Thymus (tissue), 11 donors: ENCODE results near the gene SH3TC1. TPM values are rescaled to one million over a fixed set of nuclear protein-coding genes. Genes with fewer than 3 reads are reported as not detected.

Source experiments
- DNase-seq, 9 donors: peaks; one replicate each; pipeline ENCODE4 v3.0.0-alpha.2; 2013; ENCODE audit warnings: low spot score in 9 of 9, low read depth in 6 of 9, missing footprints in 1 of 9
- H3K27ac ChIP-seq, 2 donors: one replicate each; pipeline ENCODE4 v1.5.1; 2013; ENCODE audit warnings: control low read depth in 1 of 2, low read depth in 1 of 2, low read length in 1 of 2, mild to moderate bottlenecking in 1 of 2, moderate library complexity in 1 of 2
- H3K27me3 ChIP-seq, 2 donors: one replicate each; pipeline ENCODE4 v1.5.1; 2013; ENCODE audit warnings: low read length in 1 of 2; ENCODE audit not compliant: control insufficient read depth in 2 of 2, insufficient read depth in 1 of 2
- H3K36me3 ChIP-seq, 2 donors: one replicate each; pipeline ENCODE4 v1.5.1; 2013; ENCODE audit warnings: low read length in 1 of 2, mild to moderate bottlenecking in 1 of 2, moderate library complexity in 1 of 2; ENCODE audit not compliant: control insufficient read depth in 2 of 2, insufficient read depth in 2 of 2
- H3K4me1 ChIP-seq, 2 donors: one replicate each; pipeline ENCODE4 v1.5.1; 2013; ENCODE audit warnings: low read length in 2 of 2; ENCODE audit not compliant: control insufficient read depth in 2 of 2, insufficient read depth in 2 of 2
- H3K4me3 ChIP-seq, 2 donors: one replicate each; pipeline ENCODE4 v1.5.1; 2013; ENCODE audit warnings: low read length in 2 of 2, control low read depth in 1 of 2, mild to moderate bottlenecking in 1 of 2
- H3K9me3 ChIP-seq, 2 donors: one replicate each; pipeline ENCODE4 v1.5.1; 2013; ENCODE audit warnings: low read length in 1 of 2, mild to moderate bottlenecking in 1 of 2; ENCODE audit not compliant: control insufficient read depth in 2 of 2, insufficient read depth in 1 of 2
- WGBS: extraction: QIAGEN DNeasy Blood & Tissue Kit; methylation state at CpG from one replicate; pipeline ENCODE4 v1.1.7; 2013; 5-methylcytosine and 5-hydroxymethylcytosine counted together
- polyA plus RNA-seq: library from polyadenylated mRNA; stranded (reverse); fragments of 200-250 nt; gene quantifications from one replicate; pipeline ENCODE4 v1.2.3, GENCODE V29; 2013
- total RNA-seq: library from RNA; stranded (reverse); fragments of 120-200 nt; gene quantifications from one replicate; pipeline ENCODE4 v1.2.4, GENCODE V29; 2013
- donor health status: healthy.

Gene SH3TC1
- total and polyA plus RNA-seq, 2 donors, result 114 to 146 TPM

- H3K4me1 ChIP-seq, result peaks cover under 1 to 11% of the 10 kb centered on the region in 2 donors
These were observed 75.9 kb downstream of the SH3TC1 start for GRCh38 chr4:8274765-8275547.

GRCh38 chr4:8275548-8275910 lies 76.4 kb downstream of the SH3TC1 start:
- no peak overlapping the region for H3K27ac ChIP-seq
- peaks cover 0 to 2% of the 10 kb centered on the region in 2 donors for H3K9me3 ChIP-seq
- H3K4me1 ChIP-seq, result peaks cover 0 to 11% of the 10 kb centered on the region in 2 donors
- peaks cover 19 to 30% of the 10 kb centered on the region in 2 donors for H3K27me3 ChIP-seq
- H3K36me3 ChIP-seq, result no peaks in the 10 kb centered on the region
- no peak for DNase-seq
- WGBS, result 80% methylated on average over 4 of the region's 4 CpGs
- H3K4me3 ChIP-seq, result no peak overlapping the region

More at GRCh38 chr4:8274765-8275547, 75.9 kb downstream of the SH3TC1 start:
- no peaks in the 10 kb centered on the region for H3K36me3 ChIP-seq
- 72% methylated on average over 19 of the region's 19 CpGs for WGBS
- peaks cover 0 to 2% of the 10 kb centered on the region in 2 donors for H3K9me3 ChIP-seq
- no peak overlapping the region for H3K4me3 ChIP-seq
- H3K27me3 ChIP-seq, result peaks cover 24 to 36% of the 10 kb centered on the region in 2 donors
- peak in 2 of 9 donors; percentile 26 to 42 for DNase-seq
- H3K27ac ChIP-seq, result no peak overlapping the region

- Histone ChIP-seq H3K4me1 (peaks cover 0 to 11% of the 10 kb centered on the region in 2 donors), H3K27me3 (peaks cover 8 to 20% of the 10 kb centered on the region in 2 donors), H3K4me3 (no peak overlapping the region), H3K36me3 (no peaks in the 10 kb centered on the region), H3K27ac (no peak overlapping the region), H3K9me3 (peaks cover 0 to under 1% of the 10 kb centered on the region in 2 donors)
- no peak for DNase-seq
- WGBS, result 78% methylated on average over 24 of the region's 24 CpGs
These were observed 77.5 kb downstream of the SH3TC1 start for GRCh38 chr4:8276358-8277240.

GRCh38 chr4:8277356-8278008 lies 78.4 kb downstream of the SH3TC1 start:
- WGBS, result 94% methylated on average over 11 of the region's 11 CpGs
- H3K36me3 ChIP-seq, result no peaks in the 10 kb centered on the region
- peaks cover 0 to 11% of the 10 kb centered on the region in 2 donors for H3K4me1 ChIP-seq
- H3K27ac ChIP-seq, result no peak overlapping the region
- no peaks in the 10 kb centered on the region for H3K9me3 ChIP-seq
- H3K27me3 ChIP-seq, result peaks cover under 1 to 11% of the 10 kb centered on the region in 2 donors
- H3K4me3 ChIP-seq, result no peak overlapping the region
- DNase-seq, result no peak

GRCh38 chr4:8278009-8278395 lies 78.9 kb downstream of the SH3TC1 start:
- DNase-seq, result no peak
- Histone ChIP-seq H3K4me1 (peaks cover 0 to 13% of the 10 kb centered on the region in 2 donors), H3K36me3 (no peaks in the 10 kb centered on the region), H3K9me3 (no peaks in the 10 kb centered on the region), H3K4me3 (no peak overlapping the region), H3K27me3 (peaks cover 0 to 5% of the 10 kb centered on the region in 2 donors), H3K27ac (no peak overlapping the region)
- WGBS, result 72% methylated on average over 6 of the region's 6 CpGs

GRCh38 chr4:8278421-8279287 lies 79.6 kb downstream of the SH3TC1 start:
- Histone ChIP-seq H3K4me3 (no peak overlapping the region), H3K27ac (no peak overlapping the region), H3K9me3 (no peaks in the 10 kb centered on the region), H3K4me1 (peaks cover 0 to 15% of the 10 kb centered on the region in 2 donors), H3K27me3 (peaks cover 0 to 4% of the 10 kb centered on the region in 2 donors), H3K36me3 (no peaks in the 10 kb centered on the region)
- no peak for DNase-seq
- WGBS, result 27% methylated on average over 17 of the region's 17 CpGs

- DNase-seq, result no peak
- H3K36me3 ChIP-seq, result no peaks in the 10 kb centered on the region
- H3K4me1 ChIP-seq, result peaks cover 0 to 15% of the 10 kb centered on the region in 2 donors
- 71% methylated on average over 22 of the region's 22 CpGs for WGBS
- H3K27ac ChIP-seq, result no peak overlapping the region
- peaks cover 0 to under 1% of the 10 kb centered on the region in 2 donors for H3K27me3 ChIP-seq
- no peaks in the 10 kb centered on the region for H3K9me3 ChIP-seq
- H3K4me3 ChIP-seq, result no peak overlapping the region
These were observed 80.4 kb downstream of the SH3TC1 start for GRCh38 chr4:8279321-8280157.
